Endothelial cell of umbilical vein (primary cell): Measurements from ENCODE around the gene MOB3B. TPM values are rescaled to one million over a fixed set of nuclear protein-coding genes. Genes with fewer than 3 reads are reported as not detected.

Experiments used
- BruUV-seq: library from RNA; stranded (reverse); fragments of 400-500 nt; replicated peaks from 2 replicates; lab custom pipeline; 2021; lab: Mats Ljungman, UMichigan
- CTCF ChIA-PET: fragments of 300-600, 350-600 bp; sonication (Branson Sonifier 250); formaldehyde crosslinking; loops from one replicate; lab custom pipeline; 2021; ENCODE audit warnings: antibody characterized with exemption, inconsistent platforms; lab: Charles Lee
- POLR2A ChIA-PET: fragments of 300-600, 350-600 bp; sonication (Branson Sonifier 250); formaldehyde crosslinking; loops from one replicate; lab custom pipeline; 2021; ENCODE audit warnings: antibody characterized with exemption, inconsistent platforms; lab: Charles Lee
- DNase-seq: peaks from one replicate; pipeline ENCODE4 v3.0.0-alpha.2; 2011; ENCODE audit warnings: low read depth, low spot score
- FAIRE-seq: peaks from 2 replicates; lab custom pipeline; 2011; peaks lifted over from hg19 to GRCh38; lab: Jason Lieb, UNC
- H2AFZ ChIP-seq: 2 replicates; pipeline ENCODE4 v1.6.0; 2012; ENCODE audit warnings: low read depth, low read length, control low read depth, inconsistent platforms
- H3K27ac ChIP-seq: 2 replicates; pipeline ENCODE4 v1.5.1; 2011; ENCODE audit warnings: low read depth, mild to moderate bottlenecking, control low read depth, low read length, moderate library complexity; ENCODE audit not compliant: insufficient read depth
- H3K27me3 ChIP-seq, 2 experiments: 2 replicates each; pipeline versions ENCODE4 v1.6.0 to v1.6.1; 2011; ENCODE audit warnings: low read length in 2 of 2, mixed read lengths in 1 of 2; ENCODE audit not compliant: control insufficient read depth in 2 of 2, insufficient read depth in 2 of 2
- H3K36me3 ChIP-seq, 2 experiments: 2 replicates in 1 of 2; 3 replicates in 1 of 2; pipeline ENCODE4 v1.5.1; 2011; ENCODE audit warnings: low read length in 2 of 2, mild to moderate bottlenecking in 1 of 2, moderate library complexity in 1 of 2; ENCODE audit not compliant: control insufficient read depth in 2 of 2, insufficient read depth in 2 of 2; ENCODE audit errors: extremely low read depth in 1 of 2
- H3K4me1 ChIP-seq: 3 replicates; pipeline ENCODE4 v1.5.1; 2011; ENCODE audit warnings: mild to moderate bottlenecking, low read length; ENCODE audit not compliant: control insufficient read depth, insufficient read depth; ENCODE audit errors: extremely low read depth
- H3K4me2 ChIP-seq: 2 replicates; pipeline ENCODE4 v1.6.1; 2011; ENCODE audit warnings: low read length, control low read depth, mixed read lengths; ENCODE audit not compliant: insufficient read depth
- H3K4me3 ChIP-seq, 3 experiments: fragments of 200-600 bp in 1 of 3; sonication (generic), shearing (Covaris generic) in 1 of 3; replicated peaks in 1 of 3; 2 replicates each; pipeline ENCODE4 v1.5.1; 2011 to 2016; ENCODE audit warnings: control low read depth in 3 of 3, low read length in 3 of 3, mild to moderate bottlenecking in 2 of 3, inconsistent platforms in 1 of 3, low read depth in 1 of 3, moderate library complexity in 1 of 3; ENCODE audit not compliant: insufficient read depth in 1 of 3
- H3K79me2 ChIP-seq: 2 replicates; pipeline ENCODE4 v1.6.0; 2012; ENCODE audit warnings: low read length, inconsistent platforms; ENCODE audit not compliant: control insufficient read depth, insufficient read depth
- H3K9ac ChIP-seq: replicated peaks from 2 replicates; pipeline ENCODE3; 2011; ENCODE audit warnings: low read length, control low read depth; ENCODE audit not compliant: insufficient read depth; ENCODE audit errors: extremely low read depth
- H3K9me1 ChIP-seq: replicated peaks from 3 replicates; pipeline ENCODE4 v1.6.0; 2011; ENCODE audit warnings: mild to moderate bottlenecking, low read length; ENCODE audit not compliant: control insufficient read depth, insufficient read depth; ENCODE audit errors: extremely low read depth
- H3K9me3 ChIP-seq: replicated peaks from 2 replicates; pipeline ENCODE4 v1.5.1; 2012; ENCODE audit warnings: low read length, inconsistent platforms; ENCODE audit not compliant: control insufficient read depth, insufficient read depth
- H4K20me1 ChIP-seq: replicated peaks from 2 replicates; pipeline ENCODE3; 2011; ENCODE audit warnings: mild to moderate bottlenecking, low read length; ENCODE audit not compliant: control insufficient read depth, insufficient read depth; ENCODE audit errors: extremely low read depth
- CTCF ChIP-seq, 2 donors: IDR thresholded peaks; 1 replicate in 1 of 2; 2 replicates in 1 of 2; pipeline ENCODE4 v1.5.1; 2011; ENCODE audit warnings: low read length in 2 of 2, mild to moderate bottlenecking in 2 of 2, moderate library complexity in 2 of 2, control low read depth in 1 of 2, inconsistent platforms in 1 of 2, low read depth in 1 of 2; ENCODE audit not compliant: insufficient read depth in 1 of 2; ENCODE audit errors: extremely low read depth in 1 of 2
- EZH2 ChIP-seq: IDR thresholded peaks from 2 replicates; pipeline ENCODE4 v1.6.1; 2012; ENCODE audit warnings: borderline replicate concordance, low read depth, mild to moderate bottlenecking, moderate library complexity, low read length, inconsistent platforms; ENCODE audit not compliant: severe bottlenecking
- FOS ChIP-seq: IDR thresholded peaks from 2 replicates; pipeline ENCODE4 v1.6.1; 2011; ENCODE audit warnings: mild to moderate bottlenecking, low read length, moderate library complexity, borderline replicate concordance; ENCODE audit not compliant: insufficient read depth
- GATA2 ChIP-seq: IDR thresholded peaks from 2 replicates; pipeline ENCODE4 v1.7.0; 2011; ENCODE audit warnings: low read depth, mild to moderate bottlenecking, moderate library complexity, mixed read lengths, low read length; ENCODE audit not compliant: insufficient read length, insufficient read depth
- JUN ChIP-seq: IDR thresholded peaks from 2 replicates; pipeline ENCODE4 v1.6.1; 2011; ENCODE audit warnings: borderline replicate concordance, low read depth; ENCODE audit not compliant: insufficient read length, insufficient read depth
- MAX ChIP-seq: IDR thresholded peaks from 2 replicates; pipeline ENCODE4 v1.6.1; 2011; ENCODE audit not compliant: insufficient read depth, insufficient read length
- MYC ChIP-seq: IDR thresholded peaks from one replicate; pipeline ENCODE4 v1.6.1; 2011; ENCODE audit warnings: mild to moderate bottlenecking, low read depth, low read length
- POLR2A ChIP-seq: IDR thresholded peaks from 2 replicates; pipeline ENCODE4 v1.6.1; 2012; ENCODE audit warnings: low read depth, mild to moderate bottlenecking, control low read depth, low read length
- POLR2AphosphoS5 ChIP-seq: IDR thresholded peaks from 2 replicates; pipeline ENCODE4 v1.6.1; 2012; ENCODE audit warnings: low read depth, mild to moderate bottlenecking, control low read depth, low read length, moderate library complexity; ENCODE audit not compliant: insufficient read depth
- dilution Hi-C: fragments of 300-500 bp; cut with MboI; formaldehyde crosslinking; loops from one replicate; pipeline ENCODE4 v1.15.0; 2019; ENCODE audit warnings: low sequenced_read_pairs; ENCODE audit not compliant: extremely low pct_ligation_motif_present
- intact Hi-C: fragments of 100-400 bp; cut with micrococcal nuclease; formaldehyde crosslinking; loops from one replicate; pipeline ENCODE4 v1.10.0; 2022
- polyA plus RNA-seq, 4 experiments: library from polyadenylated mRNA; depleted of rRNA in 3 of 4; stranded (reverse) in 3 of 4; unstranded in 1 of 4; fragments of >200 nt; gene quantifications; 2 replicates each; pipeline versions ENCODE4 v1.2.1 to v1.2.3, GENCODE V29; 2011 to 2012; ENCODE audit warnings: missing spikeins in 1 of 4
- total RNA-seq: library from RNA; stranded (reverse); gene quantifications from 2 replicates; pipeline ENCODE4 v1.2.3, GENCODE V29; 2021

MOB3B gene
- total and polyA plus RNA-seq, 2 donors (not counting 3 experiments of a cell fraction or from before 2014, with no cell fraction given) = 0.03 TPM; not detected in 1

- intact Hi-C loops = no loop called here
- FAIRE-seq = no peak
- Histone ChIP-seq H3K4me1 (no peaks in the 10 kb centered on the region), H3K27me3 (peaks cover 0 to 8% of the 10 kb centered on the region in 2 experiments), H3K9ac (no peak overlapping the region), H3K27ac (no peak overlapping the region), H3K9me3 (no peaks in the 10 kb centered on the region), H4K20me1 (no peaks in the 10 kb centered on the region), H3K4me2 (no peak overlapping the region), H3K9me1 (no peaks in the 10 kb centered on the region), H2AFZ (no peak overlapping the region), H3K36me3 (no peaks in the 10 kb centered on the region), H3K4me3 (no peak overlapping the region), H3K79me2 (no peaks in the 10 kb centered on the region)
- dilution Hi-C loops = no loop called here
- no peak for TF ChIP-seq POLR2A
- no peak for TF ChIP-seq GATA2
- TF ChIP-seq EZH2 = no peak
- no peak for TF ChIP-seq CTCF (IDR thresholded peaks at IDR 0.05; ENCODE audit: extremely low read depth in 1 of 2, insufficient read depth in 1 of 2, low read depth in 1 of 2, low read length in 2 of 2)
- no peak for TF ChIP-seq POLR2AphosphoS5
- ChIA-PET CTCF (interaction anchor here (0.7 kb wide), 1 partner anchor 78 kb away, joined by 3 read pairs; no protein-coding TSS in a partner anchor), POLR2A (no interaction called here)
- no peak for DNase-seq
- BruUV-seq = no TSS peak
These were observed 60.1 kb downstream of the MOB3B start for GRCh38 chr9:27469550-27469949.

GRCh38 chr9:27468462-27469110 is 61.0 kb downstream of the MOB3B start:
- H3K4me2 ChIP-seq = no peak overlapping the region
- H3K9me1 ChIP-seq = no peaks in the 10 kb centered on the region
- DNase-seq (no peak), FAIRE-seq (no peak)
- intact Hi-C loops = no loop called here
- H3K4me1 ChIP-seq = no peaks in the 10 kb centered on the region
- H3K9ac ChIP-seq = no peak overlapping the region
- H3K27ac ChIP-seq = no peak overlapping the region
- BruUV-seq = no TSS peak
- TF ChIP-seq GATA2 (no peak), FOS (no peak), MYC (no peak), MAX (no peak), CTCF (IDR thresholded peaks at IDR 0.05; ENCODE audit: extremely low read depth in 1 of 2, insufficient read depth in 1 of 2, low read depth in 1 of 2, low read length in 2 of 2) (no peak), POLR2AphosphoS5 (no peak), JUN (no peak), EZH2 (no peak), POLR2A (no peak)
- dilution Hi-C loops = no loop called here
- POLR2A ChIA-PET = no interaction called here
- no peaks in the 10 kb centered on the region for H4K20me1 ChIP-seq
- H3K79me2 ChIP-seq = no peaks in the 10 kb centered on the region
- H3K4me3 ChIP-seq = no peak overlapping the region
- H3K9me3 ChIP-seq = no peaks in the 10 kb centered on the region
- H2AFZ ChIP-seq = no peak overlapping the region
- peaks cover 0 to 8% of the 10 kb centered on the region in 2 experiments for H3K27me3 ChIP-seq
- CTCF ChIA-PET = no interaction called here
- H3K36me3 ChIP-seq = no peaks in the 10 kb centered on the region
